ENCODE data around the gene S100A9. TPM values are rescaled to one million over a fixed set of nuclear protein-coding genes. Genes with fewer than 3 reads are reported as not detected.

Gene S100A9
- total RNA-seq, 1 experiment from 2014 or later = not detected

DNA sequence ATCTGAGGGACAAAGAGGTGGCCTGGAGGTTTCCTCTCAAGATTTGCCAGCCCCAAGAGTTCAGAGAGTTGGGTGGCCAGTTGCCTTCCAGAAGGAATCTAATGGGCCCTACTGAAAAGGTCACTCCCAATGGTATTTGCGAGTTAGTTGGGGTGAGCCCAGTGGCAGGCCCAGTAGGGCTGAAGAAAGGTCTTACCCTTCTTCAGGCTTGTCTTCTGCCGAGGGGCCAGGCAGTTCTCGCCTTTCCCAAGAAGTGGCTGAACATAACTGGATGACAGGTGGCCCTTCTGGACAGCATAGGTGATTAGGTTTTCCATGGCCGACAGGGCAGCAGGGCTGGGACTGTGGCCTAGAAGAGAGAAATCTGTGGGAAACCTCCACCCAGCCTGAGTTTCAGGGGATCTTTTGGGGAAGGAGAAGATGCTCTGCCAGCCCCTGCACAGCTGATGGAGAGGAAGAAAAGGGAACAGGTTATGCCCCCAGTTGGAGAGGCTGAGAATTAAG is 16.2 kb upstream of the S100A9 start:
- no peak overlapping the region for H2BK20ac ChIP-seq (ENCODE audit: low read depth, low read length, poor library complexity, severe bottlenecking)
- H3K27ac Mint-ChIP-seq = no peak overlapping the region
- no peak overlapping the region for H2AFZ ChIP-seq (ENCODE audit: low read length)
- H4K20me1 ChIP-seq (ENCODE audit: control insufficient read depth, insufficient read depth, insufficient read length) = no peaks in the 10 kb centered on the region
- no peak overlapping the region for H2BK15ac ChIP-seq (ENCODE audit: low read depth, low read length)
- WGBS (ENCODE audit: extremely low coverage, insufficient read length, low lambda C conversion rate) = no CpG with 5 or more reads among the region's 4 CpGs
- no peak overlapping the region for H3K23ac ChIP-seq (ENCODE audit: insufficient read length, low read depth, low read length)
- no peak overlapping the region for H4K8ac ChIP-seq (replicated peaks; ENCODE audit: insufficient read length, low read depth, low read length)
- no peak overlapping the region for H3K56ac ChIP-seq (ENCODE audit: insufficient read length, low read depth, low read length)
- H3K36me3 Mint-ChIP-seq (ENCODE audit: insufficient read depth in 1 of 3, low read depth in 3 of 3) = no peaks in the 10 kb centered on the region
- no peak overlapping the region for H4K91ac ChIP-seq (ENCODE audit: insufficient read length, low read depth, low read length)
- no peak overlapping the region for H3K4ac ChIP-seq (ENCODE audit: low read depth, low read length)
- H2BK120ac ChIP-seq (ENCODE audit: low read depth, low read length, poor library complexity, severe bottlenecking) = no peak overlapping the region
- H3K9me3 ChIP-seq (ENCODE audit: control insufficient read depth, low read depth, low read length) = no peaks in the 10 kb centered on the region
- H3K79me1 ChIP-seq (ENCODE audit: insufficient read depth, low read depth, low read length, poor library complexity, severe bottlenecking) = no peaks in the 10 kb centered on the region
- H3K4me1 ChIP-seq (ENCODE audit: insufficient read depth, low read length) = no peaks in the 10 kb centered on the region
- no peak overlapping the region for H3K18ac ChIP-seq (ENCODE audit: insufficient read length, low read depth, low read length)
- no peak overlapping the region for H3K4me2 ChIP-seq (ENCODE audit: insufficient read depth, insufficient read length, low read length)
- H3K27me3 ChIP-seq (ENCODE audit: insufficient read depth, low read length) = no peaks in the 10 kb centered on the region
- H3K14ac ChIP-seq (ENCODE audit: insufficient read depth, low read length) = no peak overlapping the region
- H3K27me3 Mint-ChIP-seq (ENCODE audit: low read depth) = peaks cover 17% of the 10 kb centered on the region
- H3K9me3 Mint-ChIP-seq = no peaks in the 10 kb centered on the region
- DNase-seq = no peak
- no peak overlapping the region for H2BK12ac ChIP-seq (ENCODE audit: insufficient read length, low read depth, low read length)
- H3K4me1 Mint-ChIP-seq = peaks cover 0 to 5% of the 10 kb centered on the region in 2 experiments; a peak in 2 of 4 replicates
- no peak overlapping the region for H2BK5ac ChIP-seq (ENCODE audit: insufficient read length, low read length)
- H4K5ac ChIP-seq (ENCODE audit: insufficient read length, low read depth, low read length) = no peak overlapping the region
- TF ChIP-seq, protein P1, sequence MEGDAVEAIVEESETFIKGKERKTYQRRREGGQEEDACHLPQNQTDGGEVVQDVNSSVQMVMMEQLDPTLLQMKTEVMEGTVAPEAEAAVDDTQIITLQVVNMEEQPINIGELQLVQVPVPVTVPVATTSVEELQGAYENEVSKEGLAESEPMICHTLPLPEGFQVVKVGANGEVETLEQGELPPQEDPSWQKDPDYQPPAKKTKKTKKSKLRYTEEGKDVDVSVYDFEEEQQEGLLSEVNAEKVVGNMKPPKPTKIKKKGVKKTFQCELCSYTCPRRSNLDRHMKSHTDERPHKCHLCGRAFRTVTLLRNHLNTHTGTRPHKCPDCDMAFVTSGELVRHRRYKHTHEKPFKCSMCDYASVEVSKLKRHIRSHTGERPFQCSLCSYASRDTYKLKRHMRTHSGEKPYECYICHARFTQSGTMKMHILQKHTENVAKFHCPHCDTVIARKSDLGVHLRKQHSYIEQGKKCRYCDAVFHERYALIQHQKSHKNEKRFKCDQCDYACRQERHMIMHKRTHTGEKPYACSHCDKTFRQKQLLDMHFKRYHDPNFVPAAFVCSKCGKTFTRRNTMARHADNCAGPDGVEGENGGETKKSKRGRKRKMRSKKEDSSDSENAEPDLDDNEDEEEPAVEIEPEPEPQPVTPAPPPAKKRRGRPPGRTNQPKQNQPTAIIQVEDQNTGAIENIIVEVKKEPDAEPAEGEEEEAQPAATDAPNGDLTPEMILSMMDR (conservative IDR thresholded peaks at IDR 0.05) = no peak
- H3K79me2 ChIP-seq (ENCODE audit: insufficient read depth, low read length) = no peaks in the 10 kb centered on the region
- H3K27ac ChIP-seq (ENCODE audit: insufficient read length, low read depth, low read length) = no peak overlapping the region
- no peak overlapping the region for H3K4me3 Mint-ChIP-seq
- H3K23me2 ChIP-seq (ENCODE audit: insufficient read length, low read depth, low read length, poor library complexity, severe bottlenecking) = no peaks in the 10 kb centered on the region
- H3T11ph ChIP-seq (ENCODE audit: low read length) = no peak overlapping the region
- H3K9ac ChIP-seq (ENCODE audit: extremely low read depth, insufficient read length, low read length) = no peak overlapping the region
- H2AK5ac ChIP-seq (ENCODE audit: insufficient read length, low read length) = no peak overlapping the region

Measured in H9 (cell line).